Activated CD8-positive, alpha-beta memory T cell treated with anti-CD3 and anti-CD28 coated beads for 1 hour (primary cell): Measurements from ENCODE around the gene RSAD2.

Source experiments
- DNase-seq, 2 donors: peaks; one replicate each; pipeline ENCODE4 v3.0.0-alpha.2; 2020; ENCODE audit warnings: low read depth in 1 of 2; ENCODE audit errors: extremely low read depth in 1 of 2

RSAD2 gene

DNA sequence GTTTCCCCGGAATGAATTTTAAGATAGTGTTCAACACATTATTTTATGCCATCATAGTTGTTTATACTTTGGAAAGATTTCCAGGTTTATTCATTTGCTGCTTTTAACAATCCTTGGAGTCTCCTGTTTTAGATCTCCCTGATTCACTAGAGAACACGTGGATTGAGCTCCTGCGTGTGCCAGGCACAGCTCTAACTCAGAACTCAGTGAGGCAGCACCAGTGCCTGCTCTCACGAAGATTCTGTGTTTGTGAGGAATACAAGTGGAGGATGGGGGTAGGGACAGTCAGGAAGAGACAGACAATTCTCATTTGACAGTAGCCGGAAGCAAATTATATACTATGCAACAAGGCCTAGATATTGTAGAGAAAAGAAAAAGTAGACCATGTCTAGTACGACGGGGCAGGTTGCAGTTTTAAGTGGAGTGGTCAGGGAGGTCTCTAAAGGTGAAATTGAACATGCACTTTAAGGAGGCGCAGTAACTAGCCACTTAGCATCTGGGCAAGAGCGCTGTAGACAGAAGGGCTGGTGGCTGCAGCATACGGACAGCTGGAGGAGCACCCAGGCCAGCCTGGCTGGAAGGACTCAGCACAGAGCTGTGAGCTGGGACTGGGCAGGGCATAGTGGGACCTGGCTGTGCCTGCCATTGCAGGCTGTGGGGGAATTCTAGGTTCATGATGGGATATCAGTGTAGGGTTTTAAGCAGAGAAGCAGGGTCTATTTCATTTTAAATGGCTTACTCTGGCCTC is 63.9 kb downstream of the RSAD2 start:
- no peak for DNase-seq

DNA sequence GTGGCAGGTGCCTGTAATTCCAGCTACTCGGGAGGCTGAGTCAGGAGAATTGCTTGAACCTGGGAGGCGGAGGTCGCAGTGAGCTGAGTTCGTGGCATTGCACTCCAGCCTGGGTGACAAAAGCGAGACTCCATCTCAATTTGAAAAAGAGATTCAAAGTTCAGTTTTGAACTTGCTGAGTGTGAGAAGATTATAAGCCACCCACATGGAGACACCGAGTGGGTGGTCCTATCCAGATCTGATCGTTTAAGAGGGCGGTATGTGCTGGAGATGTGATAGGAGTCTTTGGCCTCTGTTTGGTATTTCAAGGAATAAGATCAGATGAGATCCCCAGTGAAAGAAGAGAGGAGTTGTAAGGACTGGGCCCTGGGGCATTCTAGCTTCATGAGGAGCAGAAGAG is 65.3 kb downstream of the RSAD2 start:
- DNase-seq: no peak

- no peak for DNase-seq
These were observed 65.9 kb downstream of the RSAD2 start for GRCh38 chr2:6943523-6943922.

DNA sequence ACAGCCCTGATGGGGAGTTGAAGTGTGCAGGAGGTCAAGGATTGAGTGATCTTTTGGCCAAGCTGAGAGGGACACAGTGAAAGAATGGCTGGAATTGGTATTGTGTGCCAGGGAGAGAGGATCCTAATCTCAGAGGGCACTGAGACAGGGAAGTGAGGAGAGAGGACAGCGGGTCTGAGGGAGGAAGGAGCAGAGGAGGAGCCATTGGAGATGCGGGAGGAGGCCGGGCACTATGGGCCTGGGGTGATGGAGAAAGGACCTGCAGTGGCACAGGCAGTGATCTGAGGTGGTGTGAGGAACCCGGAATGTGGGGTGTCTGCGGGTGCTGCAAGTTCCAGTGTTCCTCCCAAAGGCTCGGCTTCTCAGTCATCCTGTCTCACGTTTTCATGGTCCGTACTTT is 66.4 kb downstream of the RSAD2 start:
- no peak for DNase-seq

DNA sequence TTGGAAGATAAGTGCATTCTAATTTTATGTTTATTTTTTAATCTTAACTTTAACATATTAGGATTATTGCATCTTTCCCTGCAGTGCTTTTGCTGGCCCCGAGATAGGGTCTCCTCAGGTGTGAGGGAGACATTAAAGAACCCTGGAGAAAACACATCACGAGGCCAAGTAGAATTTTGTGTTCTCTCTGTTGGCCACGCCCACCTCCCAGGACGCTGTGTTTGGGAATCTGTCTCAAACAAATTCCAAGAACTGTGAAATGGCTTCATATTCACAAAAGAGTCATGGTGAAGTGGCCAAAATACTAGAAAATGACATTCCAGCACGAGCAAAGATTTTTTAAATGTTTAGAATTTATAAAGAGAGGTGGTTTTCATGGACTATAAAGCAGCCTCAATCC is 67.0 kb downstream of the RSAD2 start:
- no peak for DNase-seq

DNA sequence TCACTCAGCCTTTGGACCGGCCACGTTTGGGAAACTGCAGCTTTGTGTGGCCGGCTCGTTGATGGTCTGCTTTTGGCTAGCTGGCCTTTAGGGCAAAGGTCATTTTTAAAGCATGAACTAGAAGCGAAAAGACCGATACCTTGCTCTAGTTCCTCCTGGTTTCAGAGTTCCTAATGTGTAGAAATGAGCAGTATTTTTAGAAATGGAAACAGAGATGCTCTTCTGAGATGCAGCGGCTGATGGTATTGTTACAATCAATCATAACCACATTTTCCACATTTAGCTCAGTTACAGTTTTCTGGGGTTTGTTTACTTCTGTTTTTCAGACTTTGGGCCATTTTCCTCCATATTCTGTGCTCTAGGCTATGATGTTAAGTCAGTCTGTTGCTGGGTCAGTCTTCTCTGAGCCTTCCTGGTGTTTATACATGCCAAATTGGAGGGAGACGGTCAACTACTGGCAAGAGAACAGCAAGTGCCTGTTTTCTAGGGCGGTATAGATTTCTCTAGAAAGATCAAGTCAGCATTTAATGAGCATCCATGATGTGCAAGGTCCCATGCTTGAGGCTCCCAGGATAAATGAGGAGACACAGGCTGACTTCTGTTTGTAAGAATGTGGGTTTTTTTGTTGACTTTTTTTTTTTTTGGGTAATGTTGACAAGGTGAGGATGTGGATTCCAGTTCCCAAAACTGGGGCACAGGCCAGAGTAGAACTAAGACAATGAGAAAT is 67.7 kb downstream of the RSAD2 start:
- no peak for DNase-seq

DNA sequence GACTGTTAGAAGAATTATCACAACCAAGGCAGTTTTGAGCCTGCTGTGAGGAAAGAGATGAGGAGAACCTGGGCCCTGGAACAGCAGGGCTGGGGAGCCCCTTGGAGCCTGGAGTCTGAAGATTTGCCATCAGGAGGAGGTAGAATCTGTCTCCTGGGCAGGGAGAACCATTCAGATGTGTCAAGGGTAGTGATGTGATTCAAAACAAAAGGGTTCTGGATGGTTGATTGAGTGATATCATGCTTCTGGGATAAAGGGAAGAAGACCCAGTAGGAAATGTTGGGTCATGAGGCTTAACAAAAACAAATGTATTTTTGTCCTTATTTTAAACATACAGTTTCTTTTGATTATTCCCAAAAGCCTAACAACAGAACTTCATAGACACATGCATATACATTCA is 68.2 kb downstream of the RSAD2 start:
- no peak for DNase-seq

GRCh38 chr2:6946722-6947121 is 69.1 kb downstream of the RSAD2 start:
- no peak for DNase-seq
